ENCODE results near the gene GSS.

DNA sequence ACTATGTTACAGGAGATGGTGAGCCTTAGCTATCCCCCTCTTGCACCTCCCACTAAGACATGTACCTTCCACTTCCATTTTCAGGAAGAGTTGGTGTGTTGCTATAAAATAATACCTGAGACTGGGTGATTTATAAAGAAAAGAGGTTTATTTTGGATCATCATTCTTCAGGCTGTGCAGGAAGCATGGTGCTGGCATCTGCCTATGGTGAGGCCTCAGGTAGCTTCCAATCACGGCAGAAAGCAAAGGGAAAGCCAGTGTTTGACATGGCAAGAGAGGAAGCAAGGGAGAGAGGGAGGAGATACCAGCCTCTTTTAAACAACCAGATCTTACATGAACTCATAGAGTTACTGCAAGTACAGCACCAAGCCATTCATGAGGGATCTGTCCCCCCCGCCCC is 32.2 kb downstream of the GSS start:
- TF ChIP-seq, protein P1, sequence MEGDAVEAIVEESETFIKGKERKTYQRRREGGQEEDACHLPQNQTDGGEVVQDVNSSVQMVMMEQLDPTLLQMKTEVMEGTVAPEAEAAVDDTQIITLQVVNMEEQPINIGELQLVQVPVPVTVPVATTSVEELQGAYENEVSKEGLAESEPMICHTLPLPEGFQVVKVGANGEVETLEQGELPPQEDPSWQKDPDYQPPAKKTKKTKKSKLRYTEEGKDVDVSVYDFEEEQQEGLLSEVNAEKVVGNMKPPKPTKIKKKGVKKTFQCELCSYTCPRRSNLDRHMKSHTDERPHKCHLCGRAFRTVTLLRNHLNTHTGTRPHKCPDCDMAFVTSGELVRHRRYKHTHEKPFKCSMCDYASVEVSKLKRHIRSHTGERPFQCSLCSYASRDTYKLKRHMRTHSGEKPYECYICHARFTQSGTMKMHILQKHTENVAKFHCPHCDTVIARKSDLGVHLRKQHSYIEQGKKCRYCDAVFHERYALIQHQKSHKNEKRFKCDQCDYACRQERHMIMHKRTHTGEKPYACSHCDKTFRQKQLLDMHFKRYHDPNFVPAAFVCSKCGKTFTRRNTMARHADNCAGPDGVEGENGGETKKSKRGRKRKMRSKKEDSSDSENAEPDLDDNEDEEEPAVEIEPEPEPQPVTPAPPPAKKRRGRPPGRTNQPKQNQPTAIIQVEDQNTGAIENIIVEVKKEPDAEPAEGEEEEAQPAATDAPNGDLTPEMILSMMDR (conservative IDR thresholded peaks at IDR 0.05; ENCODE audit: low read depth, low read length): no peak
- TF ChIP-seq EZH2 (IDR thresholded peaks at IDR 0.05; ENCODE audit: borderline replicate concordance, low read depth, low read length, poor library complexity, severe bottlenecking): no peak

All from A673 (cell line).